ELR (cell line): ENCODE data around the gene SLAMF9.
A peak's percentile ranks its signal among the peaks of the same experiment; 100 is the strongest.

Experiments
- DNase-seq: peaks from one replicate; pipeline ENCODE4 v3.0.0-alpha.2; 2015; ENCODE audit warnings: low read depth

SLAMF9 gene

GRCh38 chr1:159974350-159974965, 20.4 kb upstream of the SLAMF9 start:
- DNase-seq = no peak

- DNase-seq = no peak
Measured at GRCh38 chr1:159973350-159973940, 19.4 kb upstream of the SLAMF9 start.

GRCh38 chr1:159972443-159973205, 18.6 kb upstream of the SLAMF9 start:
- DNase-seq = no peak

DNA sequence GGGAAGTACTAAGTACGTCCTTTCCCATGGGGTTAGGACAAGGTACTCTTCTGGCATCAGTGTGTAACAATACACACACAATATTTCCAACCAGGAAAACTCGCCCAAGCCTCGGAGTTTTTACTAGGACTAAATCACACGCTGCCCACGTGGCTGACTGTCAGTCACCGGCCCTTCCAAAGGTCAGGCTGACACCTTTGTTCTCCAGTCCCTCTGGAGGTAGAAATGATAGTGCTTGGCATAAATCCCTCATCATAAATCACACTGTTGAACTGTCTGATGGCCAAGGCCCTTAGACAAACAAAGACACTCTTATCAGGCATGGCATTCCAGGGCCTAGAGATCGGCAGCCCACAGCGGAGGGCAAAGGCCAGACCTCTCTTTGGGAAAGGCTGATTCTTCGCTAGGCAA, 16.9 kb upstream of the SLAMF9 start:
- no peak for DNase-seq

- DNase-seq = no peak
Measured at GRCh38 chr1:159968901-159969300, 14.9 kb upstream of the SLAMF9 start.

- DNase-seq = no peak
Measured at GRCh38 chr1:159965263-159965662, 11.2 kb upstream of the SLAMF9 start.

GRCh38 chr1:159964144-159964543, 10.1 kb upstream of the SLAMF9 start:
- no peak for DNase-seq

DNA sequence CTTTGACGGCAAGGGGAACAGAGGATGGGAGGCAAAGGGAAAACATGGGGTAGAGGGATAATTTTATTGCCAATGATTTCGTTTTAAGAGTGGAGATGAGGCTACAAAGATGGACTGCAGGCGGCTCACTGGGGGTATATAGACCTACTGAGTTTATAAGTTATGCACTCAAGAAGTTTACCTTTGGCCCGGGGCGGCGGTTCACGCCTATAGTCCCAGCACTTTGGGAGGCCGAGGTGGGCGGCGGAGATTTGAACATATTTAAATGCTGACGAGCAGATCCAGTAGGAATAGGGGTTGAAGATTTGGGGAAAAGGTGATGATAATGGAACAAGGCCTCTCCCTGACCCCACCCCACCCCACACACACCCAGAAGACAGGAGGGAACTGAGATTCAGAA, 8.1 kb upstream of the SLAMF9 start:
- DNase-seq = no peak

- DNase-seq = no peak
Measured at GRCh38 chr1:159961636-159962035, 7.6 kb upstream of the SLAMF9 start.

- DNase-seq = peak; percentile 54
Measured at GRCh38 chr1:159960721-159961381, 6.8 kb upstream of the SLAMF9 start.

- DNase-seq = no peak
Measured at GRCh38 chr1:159959451-159959850, 5.4 kb upstream of the SLAMF9 start.

- DNase-seq = no peak
Measured at GRCh38 chr1:159958719-159959380, 4.8 kb upstream of the SLAMF9 start.

- DNase-seq = no peak
Measured at GRCh38 chr1:159957824-159958268, 3.8 kb upstream of the SLAMF9 start.

- no peak for DNase-seq
Measured at GRCh38 chr1:159955456-159955855, 1.4 kb upstream of the SLAMF9 start.

GRCh38 chr1:159952932-159953331, 1.1 kb downstream of the SLAMF9 start:
- no peak for DNase-seq

GRCh38 chr1:159951551-159951950, 2.5 kb downstream of the SLAMF9 start:
- DNase-seq = no peak

DNA sequence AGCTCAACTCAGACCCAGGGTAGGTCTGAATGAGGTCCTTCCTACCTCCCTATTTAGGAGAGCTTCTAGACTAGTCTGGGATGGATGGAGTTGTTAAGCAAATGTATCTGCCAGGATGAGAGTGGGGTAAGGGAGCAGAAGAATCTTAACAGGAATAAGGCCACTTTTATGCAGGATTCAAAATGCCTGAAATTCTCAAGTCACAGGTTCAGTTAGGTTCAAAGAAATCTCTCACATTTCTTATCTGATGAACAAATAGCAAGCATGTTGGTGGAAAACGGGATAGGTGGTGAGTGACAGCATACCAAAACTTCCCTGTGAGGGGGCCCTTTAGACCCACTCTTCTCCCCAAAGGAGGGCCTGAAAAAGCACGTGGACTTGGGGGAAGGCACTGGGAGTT, 3.0 kb downstream of the SLAMF9 start:
- DNase-seq = no peak

DNA sequence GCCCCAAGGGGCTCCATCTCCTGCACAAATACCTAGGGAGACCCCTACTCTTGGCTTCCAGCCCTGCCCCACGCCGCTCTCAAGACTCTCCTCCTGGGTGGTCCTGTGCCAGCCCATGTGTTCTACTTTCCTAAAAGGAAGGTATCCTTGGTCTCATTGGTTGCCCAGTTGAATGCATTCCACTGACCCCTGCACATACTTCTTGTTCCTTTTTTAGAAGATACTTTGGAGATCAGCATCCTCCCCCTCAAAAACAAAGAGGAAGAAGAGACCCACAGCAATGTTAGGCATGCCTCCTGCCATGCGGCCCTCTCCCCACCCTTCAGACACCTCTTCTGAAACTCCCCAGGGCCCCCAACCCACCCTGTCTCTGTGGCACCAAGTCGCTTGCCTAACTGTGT, 4.1 kb downstream of the SLAMF9 start:
- no peak for DNase-seq

GRCh38 chr1:159949123-159949522, 4.9 kb downstream of the SLAMF9 start:
- no peak for DNase-seq

DNA sequence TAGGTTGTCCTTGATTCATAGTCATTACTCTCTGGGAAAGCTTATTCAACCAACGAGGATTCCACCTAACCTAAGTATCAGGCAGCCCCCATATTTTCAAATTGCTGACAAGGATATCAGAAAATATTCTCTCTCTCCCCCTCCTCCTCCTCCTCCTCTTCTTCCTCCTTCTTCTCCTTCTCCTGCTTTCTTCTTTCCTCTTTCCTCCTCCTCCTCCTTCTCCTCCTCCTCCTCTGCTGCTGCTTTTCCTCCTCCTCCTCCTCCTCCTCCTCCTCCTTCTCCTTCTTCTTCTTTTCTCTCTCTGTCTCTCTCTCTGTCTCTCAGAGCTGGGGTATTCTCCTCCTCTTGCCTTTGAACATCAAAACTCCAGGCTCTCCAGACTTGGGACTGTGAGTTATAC, 6.1 kb downstream of the SLAMF9 start:
- no peak for DNase-seq

- DNase-seq = no peak
Measured at GRCh38 chr1:159946242-159947187, 7.5 kb downstream of the SLAMF9 start.
